Left lung (tissue), 10 donors: ENCODE results near the gene KLC3. TPM values are rescaled to one million over a fixed set of nuclear protein-coding genes. Genes with fewer than 3 reads are reported as not detected.

Experiments used
- ATAC-seq: fragments of 200-7000 bp; cut with Tn5 transposase; one replicate; pipeline ENCODE4 v1.9.1; 2020; ENCODE audit warnings: moderate library complexity
- DNase-seq, 4 donors: peaks; one replicate each; pipeline ENCODE4 v3.0.0-alpha.2; 2013 to 2020
- H3K27ac ChIP-seq, 2 donors: fragments of 200-600 bp; sonication (generic) in 1 of 2; one replicate each; pipeline versions ENCODE4 v1.5.0 to v1.8.0; 2020 to 2021
- H3K27me3 ChIP-seq, 2 donors: fragments of 200-600 bp; sonication (generic) in 1 of 2; one replicate each; pipeline versions ENCODE4 v1.5.0 to v1.8.0; 2020 to 2021
- H3K36me3 ChIP-seq, 2 donors: fragments of 200-600 bp; sonication (generic) in 1 of 2; one replicate each; pipeline versions ENCODE4 v1.5.0 to v1.8.0; 2020 to 2021
- H3K4me1 ChIP-seq, 2 donors: fragments of 200-600 bp; one replicate each; pipeline ENCODE4 v1.8.0; 2021
- H3K4me3 ChIP-seq, 2 donors: fragments of 200-600 bp; sonication (generic) in 1 of 2; one replicate each; pipeline versions ENCODE4 v1.5.0 to v1.8.0; 2020 to 2021; ENCODE audit warnings: mild to moderate bottlenecking in 1 of 2
- H3K9me3 ChIP-seq, 2 donors: fragments of 200-600 bp; sonication (generic) in 1 of 2; one replicate each; pipeline versions ENCODE4 v1.5.0 to v1.8.0; 2020 to 2021
- intact Hi-C, 2 donors: fragments of 100-400 bp; cut with DNase I; formaldehyde crosslinking; loops; one replicate each; pipeline versions ENCODE4 v1.11.2 to v1.14.2; 2022
- polyA plus RNA-seq, 6 donors: library from polyadenylated mRNA; unstranded; fragments of 120-200 nt; gene quantifications; one replicate each; pipeline ENCODE4 v1.2.1, GENCODE V29; 2013; ENCODE audit not compliant: insufficient read length in 6 of 6
- total RNA-seq, 2 donors: library from RNA; stranded (reverse); fragmentation: NEBNext Ultra II Directional; extraction: Animal tissue kit (Norgen Biotek cat#: 25700); gene quantifications; one replicate each; pipeline ENCODE4 v1.2.1, GENCODE V29; 2021
- TF ChIP-seq, protein P1 (sequence below), 2 donors: fragments of 200-600 bp; sonication (generic) in 1 of 2; IDR thresholded peaks; one replicate each; pipeline versions ENCODE4 v1.5.0 to v1.8.0; 2021; ENCODE audit warnings: antibody characterized with exemption in 2 of 2
- donor health status: DM: no; HTN: yes; CAD: no.
- donor health status: DM: no; HTN: no; CAD: no.

Gene KLC3
- total and polyA plus RNA-seq, 8 donors = 0.52 to 1.9 (median 0.70) TPM

DNA sequence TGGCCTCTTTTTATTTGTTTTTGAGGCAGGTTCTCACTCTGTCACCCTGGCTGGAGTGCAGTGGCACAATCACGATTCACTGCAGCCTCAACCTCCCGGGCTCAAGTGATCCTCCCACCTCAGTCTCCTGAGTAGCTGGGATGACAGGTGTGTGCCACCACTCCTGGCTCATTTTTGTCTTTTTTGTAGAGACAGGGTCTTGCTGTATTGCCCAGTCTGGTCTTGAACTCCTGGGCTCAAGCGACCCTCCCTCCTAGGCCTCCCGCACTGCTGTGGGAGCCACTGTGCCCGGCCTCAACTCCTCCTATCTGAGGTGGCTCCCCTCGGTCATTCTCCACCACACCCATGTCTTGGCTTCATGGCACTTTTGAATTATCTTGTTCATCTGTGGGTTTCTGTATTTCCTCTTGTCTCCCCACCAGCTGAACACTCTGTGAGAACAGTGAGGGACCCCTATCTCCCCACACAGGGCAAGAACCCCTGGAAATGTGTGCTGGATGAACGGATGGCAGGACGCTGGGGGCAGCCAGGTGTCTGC is 25.8 kb upstream of the KLC3 start:
- ATAC-seq (no peak), DNase-seq (no peak)
- H3K27ac ChIP-seq = no peak overlapping the region
- no peak overlapping the region for H3K4me3 ChIP-seq
- intact Hi-C loops = no loop called here
- no peaks in the 10 kb centered on the region for H3K9me3 ChIP-seq
- TF ChIP-seq, protein P1, sequence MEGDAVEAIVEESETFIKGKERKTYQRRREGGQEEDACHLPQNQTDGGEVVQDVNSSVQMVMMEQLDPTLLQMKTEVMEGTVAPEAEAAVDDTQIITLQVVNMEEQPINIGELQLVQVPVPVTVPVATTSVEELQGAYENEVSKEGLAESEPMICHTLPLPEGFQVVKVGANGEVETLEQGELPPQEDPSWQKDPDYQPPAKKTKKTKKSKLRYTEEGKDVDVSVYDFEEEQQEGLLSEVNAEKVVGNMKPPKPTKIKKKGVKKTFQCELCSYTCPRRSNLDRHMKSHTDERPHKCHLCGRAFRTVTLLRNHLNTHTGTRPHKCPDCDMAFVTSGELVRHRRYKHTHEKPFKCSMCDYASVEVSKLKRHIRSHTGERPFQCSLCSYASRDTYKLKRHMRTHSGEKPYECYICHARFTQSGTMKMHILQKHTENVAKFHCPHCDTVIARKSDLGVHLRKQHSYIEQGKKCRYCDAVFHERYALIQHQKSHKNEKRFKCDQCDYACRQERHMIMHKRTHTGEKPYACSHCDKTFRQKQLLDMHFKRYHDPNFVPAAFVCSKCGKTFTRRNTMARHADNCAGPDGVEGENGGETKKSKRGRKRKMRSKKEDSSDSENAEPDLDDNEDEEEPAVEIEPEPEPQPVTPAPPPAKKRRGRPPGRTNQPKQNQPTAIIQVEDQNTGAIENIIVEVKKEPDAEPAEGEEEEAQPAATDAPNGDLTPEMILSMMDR (IDR thresholded peaks at IDR 0.05) = no peak
- H3K4me1 ChIP-seq = no peaks in the 10 kb centered on the region
- H3K27me3 ChIP-seq = peaks cover 0 to 76% of the 10 kb centered on the region in 2 donors
- H3K36me3 ChIP-seq = no peaks in the 10 kb centered on the region

DNA sequence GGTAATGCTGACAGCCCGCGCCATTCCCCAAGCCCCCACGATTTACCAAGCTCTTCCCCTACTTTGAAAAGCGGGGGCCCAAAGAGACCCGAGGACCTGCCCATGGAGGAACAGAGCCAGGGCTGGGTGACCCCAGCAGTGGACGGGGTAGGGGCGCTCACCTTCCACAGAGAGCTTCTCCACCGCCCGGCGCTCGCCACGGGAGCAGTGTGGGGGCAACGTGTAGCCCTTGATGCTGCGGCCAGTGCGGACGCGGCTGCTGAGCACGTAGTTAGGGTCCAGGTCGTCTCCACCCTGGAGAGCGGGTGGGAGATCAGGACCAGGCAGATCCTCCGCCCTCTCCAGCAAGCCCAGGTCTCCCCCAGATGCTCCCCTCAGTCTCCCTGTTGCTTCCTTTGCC is 25.2 kb upstream of the KLC3 start:
- no peak overlapping the region for H3K4me3 ChIP-seq
- H3K27me3 ChIP-seq = peaks cover 0 to 82% of the 10 kb centered on the region in 2 donors
- DNase-seq = no peak
- H3K9me3 ChIP-seq = no peaks in the 10 kb centered on the region
- intact Hi-C loops = no loop called here
- TF ChIP-seq, protein P1 (IDR thresholded peaks at IDR 0.05) = no peak
- no peak overlapping the region for H3K27ac ChIP-seq
- H3K4me1 ChIP-seq = no peaks in the 10 kb centered on the region
- H3K36me3 ChIP-seq = no peaks in the 10 kb centered on the region
- no peak for ATAC-seq

DNA sequence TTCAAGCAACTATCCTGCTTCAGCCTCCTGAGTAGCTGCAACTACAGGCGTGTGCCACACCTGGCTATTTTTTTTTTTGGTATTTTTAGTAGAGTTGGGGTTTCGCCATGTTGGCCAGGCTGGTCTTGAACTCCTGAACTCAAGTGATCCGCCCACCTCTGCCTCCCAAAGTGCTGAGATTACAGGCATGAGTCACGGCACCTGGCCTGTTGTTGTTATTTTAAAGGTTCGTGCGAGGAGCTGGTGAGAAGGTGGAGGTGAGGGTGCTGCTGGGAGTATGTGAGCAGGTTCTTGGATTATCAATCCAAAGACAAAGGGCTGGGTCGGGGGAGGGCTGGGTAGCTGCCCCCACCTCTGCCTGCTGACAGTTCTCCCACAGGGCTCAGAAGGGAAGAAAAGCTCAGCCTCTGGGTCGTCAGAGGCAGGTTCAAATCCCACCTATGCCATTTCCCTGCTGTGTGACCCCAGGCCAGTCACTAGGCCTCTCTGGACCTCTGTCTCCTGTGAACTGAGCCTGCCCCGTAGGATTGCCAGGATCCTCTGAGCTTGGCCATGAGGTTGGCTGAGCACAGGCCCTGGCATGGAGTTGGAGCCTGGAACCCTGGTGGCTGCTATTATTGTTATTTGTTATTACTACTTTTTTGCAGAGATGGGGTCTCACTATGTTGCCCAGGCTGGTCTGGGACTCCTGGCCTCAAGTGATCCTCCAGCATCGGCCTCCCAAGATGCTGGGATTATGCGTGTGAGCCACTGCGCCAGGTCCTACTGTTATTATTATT is 19.4 kb upstream of the KLC3 start:
- intact Hi-C loops = no loop called here
- TF ChIP-seq, protein P1 (IDR thresholded peaks at IDR 0.05) = no peak
- Histone ChIP-seq H3K27ac (no peak overlapping the region), H3K4me1 (peaks cover 0 to 4% of the 10 kb centered on the region in 2 donors), H3K36me3 (no peaks in the 10 kb centered on the region), H3K9me3 (no peaks in the 10 kb centered on the region), H3K27me3 (peaks cover 14 to 87% of the 10 kb centered on the region in 2 donors), H3K4me3 (no peak overlapping the region)
- ATAC-seq (no peak), DNase-seq (no peak)

DNA sequence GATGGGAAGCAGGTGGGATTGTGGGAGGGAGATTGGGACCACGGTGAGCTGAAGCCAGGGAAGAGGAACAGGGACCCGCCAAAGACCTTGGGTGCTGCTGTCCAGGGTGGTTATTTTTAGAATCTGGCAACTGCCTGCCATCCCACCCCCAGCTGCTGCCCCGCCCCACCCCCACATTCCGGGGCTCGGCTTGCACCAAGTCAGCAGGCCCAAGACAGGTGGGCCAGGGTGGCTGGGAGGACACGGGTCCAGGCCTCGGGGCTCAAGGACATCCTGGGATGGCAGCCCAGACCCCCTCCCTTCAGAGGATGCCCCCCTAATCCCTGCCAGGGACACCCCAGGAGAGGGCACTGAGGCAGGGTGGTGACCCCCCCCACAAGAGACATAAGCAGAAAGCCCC is 18.7 kb upstream of the KLC3 start:
- H3K36me3 ChIP-seq = no peaks in the 10 kb centered on the region
- peaks cover 0 to 4% of the 10 kb centered on the region in 2 donors for H3K4me1 ChIP-seq
- TF ChIP-seq, protein P1 (IDR thresholded peaks at IDR 0.05) = no peak
- peaks cover 14 to 80% of the 10 kb centered on the region in 2 donors for H3K27me3 ChIP-seq
- H3K9me3 ChIP-seq = no peaks in the 10 kb centered on the region
- H3K4me3 ChIP-seq = no peak overlapping the region
- H3K27ac ChIP-seq = no peak overlapping the region
- intact Hi-C loops = no loop called here
- no peak for ATAC-seq
- DNase-seq = no peak

DNA sequence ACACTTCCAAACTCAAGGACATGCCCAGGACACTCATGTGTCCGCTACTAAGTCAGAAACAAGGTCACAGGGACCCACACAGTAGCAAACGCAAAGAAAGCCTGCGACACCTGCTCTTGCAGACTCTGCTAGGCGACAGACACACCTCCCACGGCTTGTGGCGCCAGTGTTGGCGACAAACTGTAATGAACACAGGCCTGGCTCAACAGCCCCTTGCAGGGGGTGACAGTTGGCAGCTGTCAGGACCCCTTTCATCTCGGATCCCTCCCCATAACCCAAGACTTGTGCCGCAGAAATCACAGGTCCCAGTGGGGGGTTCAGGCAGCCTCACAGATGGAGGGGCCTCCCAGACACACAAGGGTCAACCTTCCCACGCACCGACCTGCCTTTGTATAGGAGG is 18.2 kb upstream of the KLC3 start:
- TF ChIP-seq, protein P1 (IDR thresholded peaks at IDR 0.05) = no peak
- ATAC-seq (no peak), DNase-seq (no peak)
- Histone ChIP-seq H3K27ac (no peak overlapping the region), H3K9me3 (no peaks in the 10 kb centered on the region), H3K27me3 (peaks cover 14 to 76% of the 10 kb centered on the region in 2 donors), H3K36me3 (no peaks in the 10 kb centered on the region), H3K4me3 (no peak overlapping the region), H3K4me1 (peaks cover 0 to 4% of the 10 kb centered on the region in 2 donors)
- intact Hi-C loops = no loop called here
